Neural cell (in vitro differentiated cells): Measurements from ENCODE around the gene MSANTD2. TPM values are rescaled to one million over a fixed set of nuclear protein-coding genes. Genes with fewer than 3 reads are reported as not detected.

Experiments
- H2AFZ ChIP-seq: fragments of 200-600, 300-800 bp; sonication (generic), shearing (Covaris generic); 2 replicates; pipeline ENCODE4 v1.6.0; 2014; ENCODE audit warnings: low read depth, mild to moderate bottlenecking, antibody characterized with exemption, low read length, moderate library complexity
- H3F3A ChIP-seq: fragments of 200-600 bp; shearing (Covaris generic); 2 replicates; pipeline ENCODE4 v1.6.1; 2016; ENCODE audit warnings: mild to moderate bottlenecking, moderate library complexity, mixed read lengths, antibody characterized with exemption, low read length; ENCODE audit not compliant: insufficient read depth, poor library complexity, severe bottlenecking
- H3K27ac ChIP-seq: fragments of 200-600, 300-800 bp; sonication (generic), shearing (Covaris generic); 2 replicates; pipeline ENCODE4 v1.5.1; 2014; ENCODE audit warnings: mild to moderate bottlenecking, low read length, moderate library complexity
- H3K27me3 ChIP-seq: fragments of 300-800, 200-600 bp; sonication (generic), shearing (Covaris generic); 2 replicates; pipeline ENCODE4 v1.6.0; 2014; ENCODE audit warnings: mild to moderate bottlenecking, low read depth, low read length, moderate library complexity; ENCODE audit not compliant: insufficient read depth
- H3K36me3 ChIP-seq: fragments of 300-800, 200-600 bp; sonication (generic), shearing (Covaris generic); 2 replicates; pipeline ENCODE4 v1.5.1; 2014; ENCODE audit warnings: mild to moderate bottlenecking, antibody characterized with exemption, low read length, moderate library complexity; ENCODE audit not compliant: insufficient read depth
- H3K4me2 ChIP-seq: fragments of 300-800, 200-600 bp; sonication (generic), shearing (Covaris generic); 2 replicates; pipeline ENCODE4 v1.6.0; 2014; ENCODE audit warnings: mild to moderate bottlenecking, low read length
- H3K4me3 ChIP-seq: fragments of 300-800, 200-600 bp; sonication (generic), shearing (Covaris generic); 2 replicates; pipeline ENCODE4 v1.5.1; 2014; ENCODE audit warnings: mild to moderate bottlenecking, low read length, moderate library complexity
- H3K79me2 ChIP-seq: fragments of 200-600 bp; shearing (Covaris generic); replicated peaks from 2 replicates; pipeline ENCODE4 v1.6.0; 2014; ENCODE audit warnings: mild to moderate bottlenecking, low read length, moderate library complexity; ENCODE audit not compliant: insufficient read depth
- H3K9ac ChIP-seq: fragments of 300-800, 200-600 bp; sonication (generic), shearing (Covaris generic); 2 replicates; pipeline ENCODE4 v1.6.1; 2016; ENCODE audit warnings: mild to moderate bottlenecking, low read length, mixed read lengths
- H3K9me2 ChIP-seq: fragments of 200-600 bp; shearing (Covaris generic); 2 replicates; pipeline ENCODE4 v1.6.1; 2016; ENCODE audit warnings: mild to moderate bottlenecking, low read length, mixed read lengths; ENCODE audit not compliant: insufficient read depth
- H3K9me3 ChIP-seq: fragments of 200-600, 300-800 bp; sonication (generic), shearing (Covaris generic); 2 replicates; pipeline ENCODE4 v1.6.1; 2016; ENCODE audit warnings: mild to moderate bottlenecking, mixed run types, low read length, moderate library complexity, mixed read lengths
- H4K20me1 ChIP-seq: fragments of 200-600 bp; shearing (Covaris generic); 2 replicates; pipeline ENCODE4 v1.6.1; 2016; ENCODE audit warnings: mild to moderate bottlenecking, mixed run types; ENCODE audit not compliant: insufficient read depth
- CTCF ChIP-seq: fragments of 450-650 bp; IDR thresholded peaks from 2 replicates; pipeline ENCODE4 v1.5.1; 2014; ENCODE audit warnings: antibody characterized with exemption, mild to moderate bottlenecking, moderate library complexity; ENCODE audit not compliant: poor library complexity, severe bottlenecking
- EP300 ChIP-seq: fragments of 450-650 bp; conservative IDR thresholded peaks from 2 replicates; pipeline ENCODE4 v1.6.1; 2014; ENCODE audit warnings: antibody characterized with exemption, mild to moderate bottlenecking, moderate library complexity; ENCODE audit not compliant: poor library complexity, severe bottlenecking
- EZH2 ChIP-seq: fragments of 200-600, 300-800 bp; shearing (Covaris generic), sonication (generic); IDR thresholded peaks from 2 replicates; pipeline ENCODE4 v1.6.1; 2014; ENCODE audit warnings: antibody characterized with exemption, low read length, borderline replicate concordance, mild to moderate bottlenecking; ENCODE audit not compliant: insufficient read depth, poor library complexity, severe bottlenecking
- MXI1 ChIP-seq: fragments of 450-650 bp; conservative IDR thresholded peaks from 2 replicates; pipeline ENCODE4 v1.6.1; 2014; ENCODE audit warnings: antibody characterized with exemption, mild to moderate bottlenecking; ENCODE audit not compliant: poor library complexity, severe bottlenecking
- POLR2AphosphoS5 ChIP-seq: IDR thresholded peaks from 2 replicates; pipeline ENCODE4 v1.6.1; 2012
- RAD21 ChIP-seq: fragments of 450-650 bp; conservative IDR thresholded peaks from 2 replicates; pipeline ENCODE4 v1.6.1; 2014; ENCODE audit warnings: antibody characterized with exemption, mild to moderate bottlenecking, moderate library complexity
- REST ChIP-seq: IDR thresholded peaks from 2 replicates; pipeline ENCODE4 v1.6.1; 2012; ENCODE audit warnings: borderline replicate concordance
- SMC3 ChIP-seq: fragments of 450-650 bp; conservative IDR thresholded peaks from 2 replicates; pipeline ENCODE4 v1.6.1; 2014; ENCODE audit warnings: antibody characterized with exemption, mild to moderate bottlenecking, moderate library complexity; ENCODE audit not compliant: poor library complexity
- TAF1 ChIP-seq: IDR thresholded peaks from 2 replicates; pipeline ENCODE4 v1.6.1; 2012; ENCODE audit warnings: low read depth
- polyA plus RNA-seq: library from polyadenylated mRNA; depleted of rRNA; stranded (reverse); fragments of >200 nt; gene quantifications from 2 replicates; pipeline ENCODE4 v1.2.3, GENCODE V29; 2014

The MSANTD2 gene
- polyA plus RNA-seq, 1 donor from 2014 or later = 45.3 TPM

- no peaks in the 10 kb centered on the region for H3F3A ChIP-seq
- no peak overlapping the region for H3K9ac ChIP-seq
- H3K4me2 ChIP-seq = no peak overlapping the region
- H3K4me3 ChIP-seq = no peak overlapping the region
- no peak for TF ChIP-seq EP300
- TF ChIP-seq EZH2 = no peak
- TF ChIP-seq CTCF = no peak
- TF ChIP-seq MXI1 = no peak
- no peak for TF ChIP-seq RAD21
- no peak for TF ChIP-seq TAF1
- TF ChIP-seq REST = no peak
- TF ChIP-seq SMC3 = no peak
- no peak for TF ChIP-seq POLR2AphosphoS5
- no peaks in the 10 kb centered on the region for H3K9me2 ChIP-seq
- H3K27me3 ChIP-seq = peaks cover 97% of the 10 kb centered on the region
- H3K36me3 ChIP-seq = no peaks in the 10 kb centered on the region
- no peaks in the 10 kb centered on the region for H3K9me3 ChIP-seq
- H3K27ac ChIP-seq = no peak overlapping the region
- H2AFZ ChIP-seq = no peak overlapping the region
- no peaks in the 10 kb centered on the region for H3K79me2 ChIP-seq
- H4K20me1 ChIP-seq = no peaks in the 10 kb centered on the region
Observed at GRCh38 chr11:124752471-124753102, 47.6 kb downstream of the MSANTD2 start.

- Histone ChIP-seq H3K9ac (no peak within 1 kb of the TSS), H3F3A (no peaks in the 10 kb centered on the region), H3K27me3 (peaks cover 97% of the 10 kb centered on the region), H3K9me3 (no peaks in the 10 kb centered on the region), H2AFZ (no peak within 1 kb of the TSS), H3K27ac (no peak within 1 kb of the TSS), H3K4me2 (no peak within 1 kb of the TSS), H3K79me2 (no peaks in the 10 kb centered on the region), H4K20me1 (no peaks in the 10 kb centered on the region), H3K36me3 (no peaks in the 10 kb centered on the region), H3K9me2 (no peaks in the 10 kb centered on the region), H3K4me3 (no peak within 1 kb of the TSS)
- TF ChIP-seq TAF1 (no peak), RAD21 (no peak), EZH2 (peak; percentile 61)
Observed at GRCh38 chr11:124751741-124752470, 48.3 kb downstream of the MSANTD2 start, which contains the start of gene VSIG2. Gene VSIG2 (minus strand): TSS chr11:124752255. CDS start chr11:124752137, 118 bp downstream.
